CD14-positive monocyte (primary cell): ENCODE data around the gene TRABD2A. TPM values are rescaled to one million over a fixed set of nuclear protein-coding genes. Genes with fewer than 3 reads are reported as not detected.

Experiments used
- DNase-seq, 3 donors: peaks; one replicate each; pipeline ENCODE4 v3.0.0-alpha.2; 2011 to 2022
- H2AFZ ChIP-seq: 2 replicates; pipeline ENCODE4 v1.6.0; 2012; ENCODE audit warnings: mild to moderate bottlenecking, low read depth, low read length, inconsistent platforms; ENCODE audit not compliant: insufficient read depth, poor library complexity, severe bottlenecking
- H3K27ac ChIP-seq, 2 donors: 1 replicate in 1 of 2; 2 replicates in 1 of 2; pipeline ENCODE4 v1.5.1; 2012 to 2013; ENCODE audit warnings: low read length in 2 of 2, control low read depth in 1 of 2, inconsistent platforms in 1 of 2, low read depth in 1 of 2, mild to moderate bottlenecking in 1 of 2
- H3K27me3 ChIP-seq, 2 donors: one replicate each; pipeline versions ENCODE4 v1.6.0 to v1.6.1; 2011 to 2013; ENCODE audit warnings: low read length in 2 of 2; ENCODE audit not compliant: control insufficient read depth in 2 of 2, insufficient read depth in 2 of 2
- H3K36me3 ChIP-seq, 2 donors: replicated peaks in 1 of 2; 1 replicate in 1 of 2; 2 replicates in 1 of 2; pipeline versions ENCODE4 v1.5.1 to v1.6.1; 2012 to 2013; ENCODE audit warnings: low read length in 2 of 2, control low read depth in 1 of 2, inconsistent platforms in 1 of 2, mild to moderate bottlenecking in 1 of 2; ENCODE audit not compliant: insufficient read depth in 2 of 2, control insufficient read depth in 1 of 2
- H3K4me1 ChIP-seq, 2 donors: 1 replicate in 1 of 2; 2 replicates in 1 of 2; pipeline versions ENCODE4 v1.5.1 to v1.6.1; 2012 to 2013; ENCODE audit warnings: low read length in 2 of 2, control low read depth in 1 of 2, inconsistent platforms in 1 of 2, mild to moderate bottlenecking in 1 of 2, moderate library complexity in 1 of 2; ENCODE audit not compliant: insufficient read depth in 2 of 2, control insufficient read depth in 1 of 2
- H3K4me2 ChIP-seq: replicated peaks from 2 replicates; pipeline ENCODE3; 2012; ENCODE audit warnings: low read length, moderate library complexity, mild to moderate bottlenecking; ENCODE audit not compliant: poor library complexity, severe bottlenecking; ENCODE audit errors: extremely low read depth
- H3K4me3 ChIP-seq, 3 experiments: fragments of 200-600 bp in 1 of 3; sonication (generic) in 1 of 3; replicated peaks in 1 of 3; 1 replicate in 2 of 3; 2 replicates in 1 of 3; pipeline ENCODE4 v1.5.1; 2011 to 2013; ENCODE audit warnings: low read length in 3 of 3, mild to moderate bottlenecking in 3 of 3, control low read depth in 2 of 3, low read depth in 2 of 3, inconsistent platforms in 1 of 3, moderate library complexity in 1 of 3
- H3K79me2 ChIP-seq: 2 replicates; pipeline ENCODE4 v1.6.0; 2012; ENCODE audit warnings: mild to moderate bottlenecking, control low read depth, inconsistent platforms, low read length, moderate library complexity; ENCODE audit not compliant: insufficient read depth
- H3K9ac ChIP-seq: 2 replicates; pipeline ENCODE4 v1.6.0; 2017; ENCODE audit warnings: low read length, mild to moderate bottlenecking; ENCODE audit not compliant: insufficient read depth, poor library complexity, severe bottlenecking
- H3K9me3 ChIP-seq, 2 donors: replicated peaks in 1 of 2; 1 replicate in 1 of 2; 2 replicates in 1 of 2; pipeline versions ENCODE4 v1.5.1 to v1.6.1; 2012 to 2013; ENCODE audit warnings: low read length in 2 of 2, control low read depth in 1 of 2; ENCODE audit not compliant: control insufficient read depth in 1 of 2, insufficient read depth in 1 of 2
- H4K20me1 ChIP-seq: 2 replicates; pipeline ENCODE4 v1.6.0; 2012; ENCODE audit warnings: mild to moderate bottlenecking, low read length, control low read depth, moderate library complexity; ENCODE audit not compliant: insufficient read depth
- H3K27ac Mint-ChIP-seq, 7 donors: one replicate each; pipeline ENCODE4 v1.8.0; 2020; ENCODE audit warnings: mild to moderate bottlenecking in 7 of 7, mixed read lengths in 7 of 7, moderate library complexity in 6 of 7, inconsistent platforms in 2 of 7
- H3K27me3 Mint-ChIP-seq, 3 donors: one replicate each; pipeline ENCODE4 v1.8.0; 2021 to 2022; ENCODE audit warnings: low read depth in 3 of 3, mild to moderate bottlenecking in 3 of 3, mixed read lengths in 3 of 3, moderate library complexity in 3 of 3, inconsistent platforms in 1 of 3
- H3K36me3 Mint-ChIP-seq, 2 donors: one replicate each; pipeline ENCODE4 v1.8.0; 2020; ENCODE audit warnings: mixed read lengths in 2 of 2, inconsistent platforms in 1 of 2, mild to moderate bottlenecking in 1 of 2
- H3K4me1 Mint-ChIP-seq: one replicate; pipeline ENCODE4 v1.8.0; 2020; ENCODE audit warnings: mild to moderate bottlenecking, mixed read lengths
- H3K4me3 Mint-ChIP-seq, 2 donors: one replicate each; pipeline ENCODE4 v1.8.0; 2020; ENCODE audit warnings: mild to moderate bottlenecking in 2 of 2, mixed read lengths in 2 of 2, moderate library complexity in 1 of 2
- H3K9me3 Mint-ChIP-seq, 7 donors: one replicate each; pipeline ENCODE4 v1.8.0; 2020 to 2022; ENCODE audit warnings: mixed read lengths in 7 of 7, mild to moderate bottlenecking in 6 of 7, moderate library complexity in 6 of 7, inconsistent platforms in 2 of 7
- CTCF ChIP-seq: fragments of 200-600 bp; IDR thresholded peaks from one replicate; pipeline ENCODE4 v1.8.0; 2022; ENCODE audit warnings: antibody characterized with exemption, mild to moderate bottlenecking
- WGBS: methylation state at CpG from one replicate; pipeline ENCODE4 v1.1.5; 2013; ENCODE audit warnings: missing lambda C conversion rate; ENCODE audit not compliant: insufficient coverage; 5-methylcytosine and 5-hydroxymethylcytosine counted together
- intact Hi-C, 2 donors: fragments of 100-400 bp; cut with micrococcal nuclease; formaldehyde crosslinking; loops; one replicate each; pipeline versions ENCODE4 v1.15.0 to v1.15.1; 2023
- polyA plus RNA-seq, 3 donors: library from polyadenylated mRNA; depleted of rRNA in 1 of 3; unstranded in 2 of 3; stranded (reverse) in 1 of 3; fragments of 300-500 nt in 2 of 3; fragments of >200 nt in 1 of 3; fragmentation: Illumina TruSeq in 2 of 3; gene quantifications; 1 replicate in 2 of 3; 2 replicates in 1 of 3; pipeline ENCODE4 v1.2.3, GENCODE V29; 2012 to 2021

TRABD2A gene
- polyA plus RNA-seq, 3 donors, result 0.53 to 0.95 (median 0.79) TPM

GRCh38 chr2:84844141-84844540 lies 36.7 kb downstream of the TRABD2A start:
- no peaks in the 10 kb centered on the region for H3K36me3 ChIP-seq
- no peaks in the 10 kb centered on the region for H4K20me1 ChIP-seq
- peaks cover 26 to 28% of the 10 kb centered on the region in 2 donors for H3K4me1 ChIP-seq
- no peak for TF ChIP-seq CTCF
- peaks cover 35% of the 10 kb centered on the region for H3K4me1 Mint-ChIP-seq
- no peak overlapping the region for H3K27ac Mint-ChIP-seq
- H3K79me2 ChIP-seq, result no peaks in the 10 kb centered on the region
- no peak overlapping the region for H3K9ac ChIP-seq
- no peak overlapping the region for H2AFZ ChIP-seq
- WGBS, result no CpG with 5 or more reads among the region's 8 CpGs
- H3K4me3 ChIP-seq, result no peak overlapping the region
- H3K27ac ChIP-seq, result no peak overlapping the region
- peaks cover 1 to 2% (median 1%) of the 10 kb centered on the region in 3 donors for H3K27me3 Mint-ChIP-seq
- H3K27me3 ChIP-seq, result no peaks in the 10 kb centered on the region
- no peak overlapping the region for H3K4me3 Mint-ChIP-seq
- DNase-seq, result no peak
- peaks cover 0 to 2% of the 10 kb centered on the region in 2 donors for H3K36me3 Mint-ChIP-seq
- intact Hi-C loops, result no loop called here
- no peaks in the 10 kb centered on the region for H3K9me3 ChIP-seq
- H3K9me3 Mint-ChIP-seq, result peaks cover 0 to 2% (median 0%) of the 10 kb centered on the region in 7 donors
- no peak overlapping the region for H3K4me2 ChIP-seq

GRCh38 chr2:84841577-84841976 lies 39.3 kb downstream of the TRABD2A start:
- Histone ChIP-seq H3K4me1 (peaks cover 13 to 14% of the 10 kb centered on the region in 2 donors), H3K9me3 (peaks cover 0 to 4% of the 10 kb centered on the region in 2 donors), H2AFZ (no peak overlapping the region), H3K79me2 (no peaks in the 10 kb centered on the region), H3K4me3 (no peak overlapping the region), H3K36me3 (no peaks in the 10 kb centered on the region), H3K9ac (no peak overlapping the region), H3K27me3 (no peaks in the 10 kb centered on the region), H4K20me1 (no peaks in the 10 kb centered on the region), H3K27ac (no peak overlapping the region), H3K4me2 (no peak overlapping the region)
- Mint-ChIP-seq H3K4me1 (peaks cover 19% of the 10 kb centered on the region), H3K4me3 (no peak overlapping the region), H3K27ac (no peak overlapping the region), H3K36me3 (peaks cover under 1 to 3% of the 10 kb centered on the region in 2 donors), H3K9me3 (peaks cover under 1 to 10% (median 6%) of the 10 kb centered on the region in 7 donors), H3K27me3 (peaks cover 1 to 2% (median 1%) of the 10 kb centered on the region in 3 donors)
- no peak for TF ChIP-seq CTCF
- no peak for DNase-seq
- 100% methylated on average over 5 of the region's 6 CpGs for WGBS
- intact Hi-C loops, result no loop called here
